H9 (cell line): ENCODE data around the gene TRIM39. TPM values are rescaled to one million over a fixed set of nuclear protein-coding genes. Genes with fewer than 3 reads are reported as not detected.

ENCODE experiments used
- DNase-seq: peaks from one replicate; pipeline ENCODE4 v3.0.0-alpha.2; 2017
- H2AFZ ChIP-seq: one replicate; pipeline ENCODE4 v1.6.1; 2013; ENCODE audit warnings: mild to moderate bottlenecking, low read length, control low read depth, moderate library complexity
- H2AK5ac ChIP-seq: 2 replicates; pipeline ENCODE4 v1.6.1; 2013; ENCODE audit warnings: low read length, control low read depth, mixed read lengths; ENCODE audit not compliant: insufficient read length
- H2BK120ac ChIP-seq: one replicate; pipeline ENCODE4 v1.6.1; 2013; ENCODE audit warnings: low read depth, mild to moderate bottlenecking, low read length, control low read depth, inconsistent platforms; ENCODE audit not compliant: poor library complexity, severe bottlenecking
- H2BK12ac ChIP-seq: 2 replicates; pipeline ENCODE4 v1.6.1; 2013; ENCODE audit warnings: low read length, control low read depth, mixed read lengths, low read depth; ENCODE audit not compliant: insufficient read length
- H2BK15ac ChIP-seq: 2 replicates; pipeline ENCODE4 v1.6.1; 2013; ENCODE audit warnings: low read depth, low read length, control low read depth
- H2BK20ac ChIP-seq: one replicate; pipeline ENCODE4 v1.6.1; 2013; ENCODE audit warnings: low read depth, mild to moderate bottlenecking, low read length, control low read depth, inconsistent platforms; ENCODE audit not compliant: poor library complexity, severe bottlenecking
- H2BK5ac ChIP-seq: 2 replicates; pipeline ENCODE4 v1.6.1; 2013; ENCODE audit warnings: low read length, control low read depth, mixed read lengths; ENCODE audit not compliant: insufficient read length
- H3K14ac ChIP-seq: 2 replicates; pipeline ENCODE4 v1.6.1; 2013; ENCODE audit warnings: low read length, control low read depth; ENCODE audit not compliant: insufficient read depth
- H3K18ac ChIP-seq: 2 replicates; pipeline ENCODE4 v1.6.1; 2013; ENCODE audit warnings: low read depth, mild to moderate bottlenecking, mixed read lengths, low read length, control low read depth; ENCODE audit not compliant: insufficient read length
- H3K23ac ChIP-seq: 2 replicates; pipeline ENCODE4 v1.6.1; 2013; ENCODE audit warnings: low read length, control low read depth, mixed read lengths, low read depth; ENCODE audit not compliant: insufficient read length
- H3K23me2 ChIP-seq: 2 replicates; pipeline ENCODE4 v1.6.1; 2013; ENCODE audit warnings: low read depth, mild to moderate bottlenecking, mixed read lengths, low read length, control low read depth; ENCODE audit not compliant: insufficient read length, poor library complexity, severe bottlenecking
- H3K27ac ChIP-seq: 2 replicates; pipeline ENCODE4 v1.5.1; 2013; ENCODE audit warnings: low read length, control low read depth, mixed read lengths, low read depth; ENCODE audit not compliant: insufficient read length
- H3K27me3 ChIP-seq: 2 replicates; pipeline ENCODE4 v1.6.1; 2013; ENCODE audit warnings: low read length, control low read depth, inconsistent platforms; ENCODE audit not compliant: insufficient read depth
- H3K4ac ChIP-seq: 2 replicates; pipeline ENCODE4 v1.6.1; 2013; ENCODE audit warnings: low read depth, mild to moderate bottlenecking, control low read depth, inconsistent platforms, low read length, moderate library complexity
- H3K4me1 ChIP-seq: 2 replicates; pipeline ENCODE4 v1.6.1; 2013; ENCODE audit warnings: low read length, control low read depth, inconsistent platforms; ENCODE audit not compliant: insufficient read depth
- H3K4me2 ChIP-seq: 2 replicates; pipeline ENCODE4 v1.6.1; 2013; ENCODE audit warnings: low read length, control low read depth, mixed read lengths; ENCODE audit not compliant: insufficient read length, insufficient read depth
- H3K56ac ChIP-seq: 2 replicates; pipeline ENCODE4 v1.6.1; 2013; ENCODE audit warnings: low read depth, mild to moderate bottlenecking, mixed read lengths, low read length, control low read depth; ENCODE audit not compliant: insufficient read length
- H3K79me1 ChIP-seq: 2 replicates; pipeline ENCODE4 v1.6.1; 2013; ENCODE audit warnings: low read depth, mild to moderate bottlenecking, moderate library complexity, low read length, control low read depth, inconsistent platforms; ENCODE audit not compliant: insufficient read depth, poor library complexity, severe bottlenecking
- H3K79me2 ChIP-seq: 2 replicates; pipeline ENCODE4 v1.6.1; 2013; ENCODE audit warnings: low read length, control low read depth, inconsistent platforms; ENCODE audit not compliant: insufficient read depth
- H3K9ac ChIP-seq: 2 replicates; pipeline ENCODE4 v1.6.1; 2013; ENCODE audit warnings: low read length, control low read depth, mixed read lengths; ENCODE audit not compliant: insufficient read length; ENCODE audit errors: extremely low read depth
- H3K9me3 ChIP-seq: one replicate; pipeline ENCODE4 v1.6.1; 2013; ENCODE audit warnings: low read depth, low read length, inconsistent platforms; ENCODE audit not compliant: control insufficient read depth
- H3T11ph ChIP-seq: one replicate; pipeline ENCODE4 v1.6.1; 2013; ENCODE audit warnings: mild to moderate bottlenecking, low read length, control low read depth, inconsistent platforms
- H4K20me1 ChIP-seq: one replicate; pipeline ENCODE4 v1.6.1; 2013; ENCODE audit not compliant: control insufficient read depth, insufficient read length, insufficient read depth
- H4K5ac ChIP-seq: 2 replicates; pipeline ENCODE4 v1.6.1; 2013; ENCODE audit warnings: low read depth, mild to moderate bottlenecking, mixed read lengths, low read length, control low read depth; ENCODE audit not compliant: insufficient read length
- H4K8ac ChIP-seq: replicated peaks from 2 replicates; pipeline ENCODE4 v1.6.1; 2013; ENCODE audit warnings: low read length, control low read depth, mixed read lengths, low read depth; ENCODE audit not compliant: insufficient read length
- H4K91ac ChIP-seq: 2 replicates; pipeline ENCODE4 v1.6.1; 2013; ENCODE audit warnings: low read depth, mild to moderate bottlenecking, moderate library complexity, mixed read lengths, low read length, control low read depth; ENCODE audit not compliant: insufficient read length
- H3K27ac Mint-ChIP-seq, 3 experiments: 2 replicates in 2 of 3; 3 replicates in 1 of 3; pipeline ENCODE4 v1.8.0; 2020 to 2021; ENCODE audit warnings: mixed read lengths in 3 of 3, mild to moderate bottlenecking in 1 of 3, moderate library complexity in 1 of 3
- H3K27me3 Mint-ChIP-seq: 2 replicates; pipeline ENCODE4 v1.8.0; 2021; ENCODE audit warnings: low read depth, mild to moderate bottlenecking, moderate library complexity, mixed read lengths
- H3K36me3 Mint-ChIP-seq, 3 experiments: 2 replicates in 2 of 3; 3 replicates in 1 of 3; pipeline ENCODE4 v1.8.0; 2020 to 2021; ENCODE audit warnings: low read depth in 3 of 3, mixed read lengths in 3 of 3; ENCODE audit not compliant: insufficient read depth in 1 of 3
- H3K4me1 Mint-ChIP-seq, 2 experiments: 2 replicates each; pipeline ENCODE4 v1.8.0; 2020; ENCODE audit warnings: mixed read lengths in 2 of 2
- H3K4me3 Mint-ChIP-seq, 2 experiments: 2 replicates in 1 of 2; 3 replicates in 1 of 2; pipeline ENCODE4 v1.8.0; 2020 to 2021; ENCODE audit warnings: mild to moderate bottlenecking in 2 of 2, mixed read lengths in 2 of 2, moderate library complexity in 1 of 2
- H3K9me3 Mint-ChIP-seq, 2 experiments: 2 replicates in 1 of 2; 3 replicates in 1 of 2; pipeline ENCODE4 v1.8.0; 2020; ENCODE audit warnings: mild to moderate bottlenecking in 2 of 2, mixed read lengths in 2 of 2, moderate library complexity in 1 of 2
- CTCF ChIP-seq: fragments of 200-600 bp; sonication (generic); conservative IDR thresholded peaks from 3 replicates; pipeline ENCODE4 v1.8.0; 2021; ENCODE audit warnings: antibody characterized with exemption, mild to moderate bottlenecking
- WGBS: extraction: QIAGEN DNeasy Blood & Tissue Kit; methylation state at CpG from one replicate; pipeline ENCODE4 v1.1.7; 2013; ENCODE audit warnings: missing lambda C conversion rate, low lambda C conversion rate, mixed read lengths; ENCODE audit not compliant: insufficient read length; ENCODE audit errors: extremely low coverage; 5-methylcytosine and 5-hydroxymethylcytosine counted together
- total RNA-seq: library from RNA; stranded (reverse); gene quantifications from 2 replicates; pipeline ENCODE4 v1.2.1, GENCODE V29; 2021

TRIM39 gene
- total RNA-seq, 1 experiment from 2014 or later = 26.2 TPM

GRCh38 chr6:30340589-30341054, 13.9 kb downstream of the TRIM39 start:
- peaks cover 13 to 49% (median 45%) of the 10 kb centered on the region in 3 experiments for H3K36me3 Mint-ChIP-seq
- Histone ChIP-seq H3K4me1 (no peaks in the 10 kb centered on the region), H3K23me2 (no peaks in the 10 kb centered on the region), H3K27ac (no peak overlapping the region), H3K4me2 (no peak overlapping the region), H4K91ac (no peak overlapping the region), H2BK5ac (no peak overlapping the region), H2AFZ (no peak overlapping the region), H2AK5ac (no peak overlapping the region), H2BK120ac (no peak overlapping the region), H3K9ac (no peak overlapping the region), H3K79me2 (no peaks in the 10 kb centered on the region), H3T11ph (no peak overlapping the region), H4K20me1 (no peaks in the 10 kb centered on the region), H2BK12ac (no peak overlapping the region), H4K8ac (no peak overlapping the region), H3K56ac (no peak overlapping the region), H2BK20ac (no peak overlapping the region), H3K23ac (no peak overlapping the region), H3K79me1 (no peaks in the 10 kb centered on the region), H3K27me3 (no peaks in the 10 kb centered on the region), H3K18ac (no peak overlapping the region), H3K4ac (no peak overlapping the region), H3K14ac (no peak overlapping the region), H3K9me3 (no peaks in the 10 kb centered on the region), H2BK15ac (no peak overlapping the region), H4K5ac (no peak overlapping the region)
- no peak overlapping the region for H3K27ac Mint-ChIP-seq
- H3K9me3 Mint-ChIP-seq = no peaks in the 10 kb centered on the region
- H3K4me1 Mint-ChIP-seq = peaks cover 5% of the 10 kb centered on the region in 2 experiments
- TF ChIP-seq CTCF = no peak
- no CpG with 5 or more reads among the region's 6 CpGs for WGBS
- no peaks in the 10 kb centered on the region for H3K27me3 Mint-ChIP-seq
- DNase-seq = no peak
- no peak overlapping the region for H3K4me3 Mint-ChIP-seq
